ENCODE results near the gene METRNL. TPM values are rescaled to one million over a fixed set of nuclear protein-coding genes. Genes with fewer than 3 reads are reported as not detected.

The METRNL gene
- total RNA-seq, 1 donor from 2014 or later = 131 TPM

GRCh38 chr17:83074486-83075223 is 4.8 kb upstream of the METRNL start:
- DNase-seq (ENCODE audit: low spot score) = no peak
- no peak for ATAC-seq
- intact Hi-C loops (cut with DNase I) = no loop called here

GRCh38 chr17:83075270-83075880 is 4.0 kb upstream of the METRNL start:
- no peak for DNase-seq (ENCODE audit: low spot score)
- intact Hi-C loops (cut with DNase I) = no loop called here
- ATAC-seq = no peak

GRCh38 chr17:83076938-83077337 is 2.5 kb upstream of the METRNL start:
- no peak for ATAC-seq
- intact Hi-C loops (cut with DNase I) = no loop called here
- DNase-seq (ENCODE audit: low spot score) = no peak

- DNase-seq (ENCODE audit: low spot score) (no peak), ATAC-seq (no peak)
- intact Hi-C loops (cut with DNase I) = no loop called here
Measured at GRCh38 chr17:83077411-83077810, 2.0 kb upstream of the METRNL start.

- ATAC-seq (no peak), DNase-seq (ENCODE audit: low spot score) (no peak)
- intact Hi-C loops (cut with DNase I) = no loop called here
Measured at GRCh38 chr17:83077939-83078338, 1.5 kb upstream of the METRNL start.

- intact Hi-C loops (cut with DNase I) = no loop called here
- ATAC-seq (no peak), DNase-seq (ENCODE audit: low spot score) (no peak)
Measured at GRCh38 chr17:83078378-83079351, 744 bp upstream of the METRNL start.

- intact Hi-C loops (cut with DNase I) = no loop called here
- ATAC-seq = no peak
- no peak for DNase-seq (ENCODE audit: low spot score)
Measured at GRCh38 chr17:83079766-83080578, 563 bp downstream of the METRNL start.

GRCh38 chr17:83080579-83080857 is 1.1 kb downstream of the METRNL start:
- DNase-seq (ENCODE audit: low spot score) (no peak), ATAC-seq (no peak)
- intact Hi-C loops (cut with DNase I) = no loop called here

GRCh38 chr17:83080858-83081683 is 1.7 kb downstream of the METRNL start:
- intact Hi-C loops (cut with DNase I) = no loop called here
- DNase-seq (ENCODE audit: low spot score) (no peak), ATAC-seq (no peak)

GRCh38 chr17:83081684-83082201 is 2.3 kb downstream of the METRNL start:
- intact Hi-C loops (cut with DNase I) = no loop called here
- ATAC-seq = peak; percentile 31

GRCh38 chr17:83082424-83082823 is 3.0 kb downstream of the METRNL start:
- intact Hi-C loops (cut with DNase I) = no loop called here
- ATAC-seq (no peak), DNase-seq (ENCODE audit: low spot score) (no peak)

More at GRCh38 chr17:83081684-83082201, 2.3 kb downstream of the METRNL start:
- no peak for DNase-seq (ENCODE audit: low spot score)

GRCh38 chr17:83082909-83083367 is 3.5 kb downstream of the METRNL start:
- DNase-seq (ENCODE audit: low spot score) (no peak), ATAC-seq (peak; percentile 3)
- intact Hi-C loops (cut with DNase I) = no loop called here

- intact Hi-C loops (cut with DNase I) = no loop called here
- DNase-seq (ENCODE audit: low spot score) (no peak), ATAC-seq (peak; percentile 70)
Measured at GRCh38 chr17:83083368-83084201, 4.2 kb downstream of the METRNL start.

GRCh38 chr17:83084214-83084613 is 4.8 kb downstream of the METRNL start:
- DNase-seq (ENCODE audit: low spot score) (no peak), ATAC-seq (no peak)
- intact Hi-C loops (cut with DNase I) = no loop called here

- intact Hi-C loops (cut with DNase I) = no loop called here
- no peak for ATAC-seq
- DNase-seq (ENCODE audit: low spot score) = no peak
Measured at GRCh38 chr17:83084621-83085056, 5.2 kb downstream of the METRNL start.

- DNase-seq (ENCODE audit: low spot score) (no peak), ATAC-seq (no peak)
- intact Hi-C loops (cut with DNase I) = no loop called here
Measured at GRCh38 chr17:83085103-83085502, 5.7 kb downstream of the METRNL start.
